GM12891 (cell line): Measurements from ENCODE around the gene PGLYRP2.

ENCODE experiments used
- POLR2A ChIP-seq: IDR thresholded peaks from 2 replicates; pipeline ENCODE4 v1.6.1; 2011; ENCODE audit warnings: low read depth, low read length, control low read depth
- POLR2AphosphoS5 ChIP-seq: IDR thresholded peaks from 2 replicates; pipeline ENCODE4 v1.6.1; 2011; ENCODE audit warnings: low read depth, low read length, control low read depth
- POU2F2 ChIP-seq: IDR thresholded peaks from 2 replicates; pipeline ENCODE4 v1.6.1; 2011; ENCODE audit warnings: low read depth, mild to moderate bottlenecking, control low read depth, low read length, moderate library complexity
- SPI1 ChIP-seq: IDR thresholded peaks from 2 replicates; pipeline ENCODE4 v1.6.1; 2011; ENCODE audit warnings: low read depth, low read length, control low read depth
- TAF1 ChIP-seq: IDR thresholded peaks from 2 replicates; pipeline ENCODE4 v1.6.1; 2011; ENCODE audit warnings: low read depth, low read length, control low read depth

- TF ChIP-seq POLR2A (no peak), POU2F2 (no peak), POLR2AphosphoS5 (no peak), TAF1 (no peak), SPI1 (no peak)
Measured at GRCh38 chr19:15439821-15440641, 39.3 kb downstream of the PGLYRP2 start.
